GM10248 (cell line): ENCODE data around the gene MAN2A1.

Source experiments
- CTCF ChIA-PET: fragments of 300-600 bp; sonication (Branson Sonifier 250); formaldehyde crosslinking; extraction: SDS; loops from one replicate; lab custom pipeline; 2021; ENCODE audit warnings: antibody characterized with exemption; lab: Yijun Ruan, JAX
- POLR2A ChIA-PET: fragments of 350-650 bp; sonication (Branson Sonifier 250); formaldehyde crosslinking; extraction: SDS; loops from one replicate; lab custom pipeline; 2020; ENCODE audit warnings: antibody characterized with exemption; lab: Yijun Ruan, JAX
- DNase-seq: peaks from one replicate; pipeline ENCODE4 v3.0.0; 2012; ENCODE audit errors: extremely low spot score
- CTCF ChIP-seq: IDR thresholded peaks from 2 replicates; pipeline ENCODE4 v1.5.1; 2012; ENCODE audit warnings: mild to moderate bottlenecking, low read depth; ENCODE audit errors: extremely low read depth, missing control alignments, control extremely low read depth

Gene MAN2A1

DNA sequence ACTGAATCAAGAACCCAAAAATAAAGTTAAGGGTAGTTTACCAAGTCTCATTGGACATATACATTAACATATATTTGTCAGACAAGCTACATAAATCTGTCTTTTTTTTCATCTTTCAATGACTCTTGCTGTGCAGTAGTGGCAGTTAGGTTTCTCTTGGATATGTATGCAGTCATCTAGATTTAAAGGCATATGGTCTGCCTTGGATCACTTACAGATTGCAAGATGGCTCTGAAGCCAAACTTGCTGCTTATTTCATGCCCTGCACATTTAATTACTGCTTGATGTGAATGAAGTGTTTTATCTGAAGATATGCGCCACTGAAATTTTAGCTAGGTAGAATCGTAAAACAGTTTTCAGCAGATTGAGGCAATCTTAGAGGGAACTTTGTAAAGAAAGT, 18.6 kb upstream of the MAN2A1 start:
- ChIA-PET CTCF (interaction anchor here (1.8 kb wide), 1 partner anchor 10 kb away, joined by 5 read pairs; no protein-coding TSS in a partner anchor), POLR2A (no interaction called here)
- TF ChIP-seq CTCF: no peak
- no peak for DNase-seq

GRCh38 chr5:109674596-109674995, 15.1 kb upstream of the MAN2A1 start:
- POLR2A ChIA-PET: no interaction called here

DNA sequence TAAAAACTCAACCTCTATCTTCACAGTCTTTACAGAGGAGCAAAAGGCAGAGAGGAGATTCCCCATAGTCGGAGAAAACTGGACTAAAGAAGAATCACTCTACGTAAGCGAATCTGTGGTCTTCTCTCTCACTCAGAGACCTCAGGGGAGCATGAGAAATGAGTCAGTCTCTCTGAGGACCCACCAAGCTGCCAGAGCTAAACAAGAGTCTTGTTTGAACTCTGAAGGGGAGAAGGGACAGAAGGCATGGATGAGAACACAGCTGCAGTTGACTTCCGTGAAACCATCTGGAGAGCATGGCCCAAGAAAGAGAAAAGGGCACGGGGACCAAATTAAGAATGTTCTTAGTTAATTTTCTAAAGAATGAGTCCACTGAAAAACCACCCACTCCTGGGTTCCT, 12.8 kb upstream of the MAN2A1 start:
- DNase-seq: no peak
- TF ChIP-seq CTCF: no peak
- ChIA-PET CTCF (interaction anchor here (1.1 to 1.4 kb wide), 2 partner anchors 11 to 16 kb away, joined by 3 to 5 read pairs; no protein-coding TSS in a partner anchor), POLR2A (no interaction called here)

More at GRCh38 chr5:109674596-109674995, 15.1 kb upstream of the MAN2A1 start:
- no peak for DNase-seq
- TF ChIP-seq CTCF: no peak
- CTCF ChIA-PET: interaction anchor here (1.4 kb wide), 1 partner anchor 29 kb away, joined by 3 read pairs; no protein-coding TSS in a partner anchor

DNA sequence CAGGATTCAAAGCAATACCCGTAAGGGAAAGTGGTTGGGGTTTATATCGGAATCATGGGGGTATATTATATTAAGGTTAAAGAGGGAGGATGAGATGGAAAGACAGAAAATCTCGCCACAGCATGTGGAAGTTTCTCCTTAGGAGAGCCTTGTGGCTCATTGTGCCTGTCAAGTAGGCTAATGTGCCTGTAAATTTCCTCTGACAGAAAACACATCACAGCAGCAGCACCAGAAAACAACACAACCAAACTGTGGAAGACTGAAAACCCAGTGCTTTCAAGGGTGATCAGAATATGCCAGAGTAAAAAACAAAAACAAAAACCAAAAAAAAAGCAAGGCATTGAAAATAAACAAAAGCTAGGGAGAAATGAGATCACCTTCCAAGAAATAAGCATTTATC, 11.3 kb upstream of the MAN2A1 start:
- no peak for TF ChIP-seq CTCF
- no peak for DNase-seq
- ChIA-PET POLR2A (no interaction called here), CTCF (interaction anchor here (1.0 to 2.8 kb wide), 2 partner anchors 11 to 23 kb away, joined by 3 to 9 read pairs; partner anchors contain the start of gene MAN2A1)

- CTCF ChIA-PET: interaction anchor here (1.0 to 2.2 kb wide), 5 partner anchors 11 to 620 kb away, joined by 3 to 10 read pairs (median 3); no protein-coding TSS in a partner anchor
- DNase-seq: no peak
These were observed 8.0 kb upstream of the MAN2A1 start for GRCh38 chr5:109681763-109682162.

GRCh38 chr5:109682383-109682782, 7.3 kb upstream of the MAN2A1 start:
- CTCF ChIA-PET: interaction anchor here (1.1 to 2.2 kb wide), 2 partner anchors 11 to 621 kb away, joined by 3 to 10 read pairs; no protein-coding TSS in a partner anchor
- DNase-seq: no peak
- POLR2A ChIA-PET: no interaction called here
- TF ChIP-seq CTCF: no peak

More at GRCh38 chr5:109681763-109682162, 8.0 kb upstream of the MAN2A1 start:
- TF ChIP-seq CTCF: no peak
- POLR2A ChIA-PET: no interaction called here

- DNase-seq: no peak
- ChIA-PET POLR2A (no interaction called here), CTCF (no interaction called here)
- TF ChIP-seq CTCF: no peak
These were observed 3.8 kb upstream of the MAN2A1 start for GRCh38 chr5:109685916-109686315.
